ENCODE results near the gene FMN1.

DNA sequence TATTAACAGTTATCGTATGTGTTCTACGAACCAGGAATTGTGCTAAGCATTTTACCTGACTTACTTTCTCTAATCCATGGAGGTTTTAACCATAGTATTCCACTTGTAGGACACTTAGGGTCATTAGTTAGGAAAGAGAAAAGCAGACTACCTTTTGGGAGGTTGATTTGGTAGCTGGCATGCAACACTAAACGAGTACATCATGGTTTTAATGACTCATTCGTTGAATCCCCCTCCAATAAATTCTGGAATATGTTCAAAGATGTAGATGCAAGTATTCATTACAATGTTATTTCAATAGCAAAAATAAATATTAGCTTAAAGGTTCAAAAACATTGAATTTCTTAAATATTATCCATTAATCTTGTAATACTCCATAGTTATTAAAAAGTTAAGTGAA lies 162.5 kb downstream of the FMN1 start:
- TF ChIP-seq, protein P1, sequence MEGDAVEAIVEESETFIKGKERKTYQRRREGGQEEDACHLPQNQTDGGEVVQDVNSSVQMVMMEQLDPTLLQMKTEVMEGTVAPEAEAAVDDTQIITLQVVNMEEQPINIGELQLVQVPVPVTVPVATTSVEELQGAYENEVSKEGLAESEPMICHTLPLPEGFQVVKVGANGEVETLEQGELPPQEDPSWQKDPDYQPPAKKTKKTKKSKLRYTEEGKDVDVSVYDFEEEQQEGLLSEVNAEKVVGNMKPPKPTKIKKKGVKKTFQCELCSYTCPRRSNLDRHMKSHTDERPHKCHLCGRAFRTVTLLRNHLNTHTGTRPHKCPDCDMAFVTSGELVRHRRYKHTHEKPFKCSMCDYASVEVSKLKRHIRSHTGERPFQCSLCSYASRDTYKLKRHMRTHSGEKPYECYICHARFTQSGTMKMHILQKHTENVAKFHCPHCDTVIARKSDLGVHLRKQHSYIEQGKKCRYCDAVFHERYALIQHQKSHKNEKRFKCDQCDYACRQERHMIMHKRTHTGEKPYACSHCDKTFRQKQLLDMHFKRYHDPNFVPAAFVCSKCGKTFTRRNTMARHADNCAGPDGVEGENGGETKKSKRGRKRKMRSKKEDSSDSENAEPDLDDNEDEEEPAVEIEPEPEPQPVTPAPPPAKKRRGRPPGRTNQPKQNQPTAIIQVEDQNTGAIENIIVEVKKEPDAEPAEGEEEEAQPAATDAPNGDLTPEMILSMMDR (IDR thresholded peaks at IDR 0.05), result no peak
- TF ChIP-seq POLR2A (IDR thresholded peaks at IDR 0.05), result no peak
- no peak for TF ChIP-seq POLR2AphosphoS5 (IDR thresholded peaks at IDR 0.05; ENCODE audit: insufficient read depth in 1 of 2, low read depth in 1 of 2)

Data from vagina (tissue), 2 donors.